HPDE6-E6E7 (cell line): ENCODE data around the gene JMJD6.
"Not testable (repeated sequence)": the region's sequence is repeated elsewhere in the genome, so short reads cannot be mapped to it uniquely, and the experiment has no call there.

ENCODE experiments used
- DNase-seq: peaks from one replicate; pipeline ENCODE4 v3.0.0; 2011; ENCODE audit warnings: missing footprints; ENCODE audit errors: extremely low spot score

JMJD6 gene

GRCh38 chr17:76736349-76737081, 10.1 kb upstream of the JMJD6 start:
- DNase-seq = no peak

- DNase-seq = no peak
These were observed 9.4 kb upstream of the JMJD6 start for GRCh38 chr17:76735586-76736348.

- no peak for DNase-seq
These were observed 8.6 kb upstream of the JMJD6 start for GRCh38 chr17:76735006-76735405.

- no peak for DNase-seq
These were observed 7.9 kb upstream of the JMJD6 start for GRCh38 chr17:76734080-76734840.

- DNase-seq = no peak
These were observed 7.2 kb upstream of the JMJD6 start for GRCh38 chr17:76733618-76733957.

- DNase-seq = no peak
These were observed 6.6 kb upstream of the JMJD6 start for GRCh38 chr17:76732734-76733617.

- not testable (repeated sequence) for DNase-seq
These were observed 5.7 kb upstream of the JMJD6 start for GRCh38 chr17:76731800-76732733.

- no peak for DNase-seq
These were observed 1.5 kb upstream of the JMJD6 start for GRCh38 chr17:76727745-76728456.

GRCh38 chr17:76726776-76727718, 641 bp upstream of the JMJD6 start, which contains the start of gene METTL23:
TSS of gene METTL23 (plus strand) at chr17:76726839. CDS start at chr17:76729711, 2,872 bp downstream.
- peak; percentile 73 for DNase-seq

- no peak for DNase-seq
These were observed 701 bp downstream of the JMJD6 start for GRCh38 chr17:76725580-76726230.

GRCh38 chr17:76723812-76724211, 2.6 kb downstream of the JMJD6 start:
- DNase-seq = no peak

- not testable (repeated sequence) for DNase-seq
These were observed 3.4 kb downstream of the JMJD6 start for GRCh38 chr17:76722977-76723376.

- DNase-seq = no peak
These were observed 4.1 kb downstream of the JMJD6 start for GRCh38 chr17:76722279-76722678.

GRCh38 chr17:76721463-76721862, 4.9 kb downstream of the JMJD6 start:
- no peak for DNase-seq

- DNase-seq = no peak
These were observed 5.5 kb downstream of the JMJD6 start for GRCh38 chr17:76720941-76721340.

- DNase-seq = no peak
These were observed 6.2 kb downstream of the JMJD6 start for GRCh38 chr17:76720211-76720610.

GRCh38 chr17:76718516-76718915, 7.9 kb downstream of the JMJD6 start:
- no peak for DNase-seq

- DNase-seq = no peak
These were observed 9.6 kb downstream of the JMJD6 start for GRCh38 chr17:76716839-76717215.
